GM23338 (cell line): ENCODE results near the gene DPH1. TPM values are rescaled to one million over a fixed set of nuclear protein-coding genes. Genes with fewer than 3 reads are reported as not detected.
A peak's percentile ranks its signal among the peaks of the same experiment; 100 is the strongest.

Experiments used
- ATAC-seq: fragments of 200-7000 bp; cut with Tn5 transposase; 3 replicates; pipeline ENCODE4 v1.9.1; 2020
- DNase-seq: peaks from one replicate; pipeline ENCODE4 v3.0.0-alpha.2; 2015; ENCODE audit warnings: low spot score
- H2AFZ ChIP-seq: fragments of 200-600 bp; sonication (generic); 2 replicates; pipeline ENCODE4 v1.8.0; 2016; ENCODE audit warnings: antibody characterized with exemption, mild to moderate bottlenecking, moderate library complexity
- H3F3A ChIP-seq: fragments of 200-600 bp; sonication (generic); replicated peaks from 2 replicates; pipeline ENCODE4 v1.8.0; 2017; ENCODE audit warnings: antibody characterized with exemption, mixed run types, low read depth
- H3K27ac ChIP-seq: fragments of 200-600 bp; sonication (generic); 2 replicates; pipeline ENCODE4 v1.6.1; 2016; ENCODE audit warnings: low read depth
- H3K27me3 ChIP-seq: fragments of 200-600 bp; sonication (generic); 2 replicates; pipeline ENCODE4 v1.8.0; 2016; ENCODE audit warnings: mild to moderate bottlenecking, mixed run types, moderate library complexity; ENCODE audit not compliant: insufficient read depth
- H3K36me3 ChIP-seq: fragments of 200-600 bp; sonication (generic); 2 replicates; pipeline ENCODE4 v1.8.0; 2016; ENCODE audit warnings: mild to moderate bottlenecking; ENCODE audit not compliant: insufficient read depth
- H3K4me1 ChIP-seq: fragments of 200-600 bp; sonication (generic); 2 replicates; pipeline ENCODE4 v1.8.0; 2016; ENCODE audit warnings: mild to moderate bottlenecking, moderate library complexity; ENCODE audit not compliant: insufficient read depth
- H3K4me2 ChIP-seq: fragments of 200-600 bp; sonication (generic); 2 replicates; pipeline ENCODE4 v1.7.1; 2017; ENCODE audit warnings: mixed run types
- H3K4me3 ChIP-seq: fragments of 200-600 bp; sonication (generic); 2 replicates; pipeline ENCODE4 v1.6.1; 2016; ENCODE audit warnings: mixed run types
- H3K79me2 ChIP-seq: fragments of 200-600 bp; sonication (generic); replicated peaks from 2 replicates; pipeline ENCODE4 v1.8.0; 2017; ENCODE audit warnings: mild to moderate bottlenecking; ENCODE audit not compliant: insufficient read depth
- H3K9me2 ChIP-seq: fragments of 200-600 bp; sonication (generic); 2 replicates; pipeline ENCODE4 v1.8.0; 2017; ENCODE audit not compliant: insufficient read depth
- H4K20me1 ChIP-seq: fragments of 200-600 bp; sonication (generic); replicated peaks from 2 replicates; pipeline ENCODE4 v1.8.0; 2017; ENCODE audit warnings: mild to moderate bottlenecking; ENCODE audit not compliant: insufficient read depth
- H3K27ac Mint-ChIP-seq: 2 replicates; pipeline ENCODE4 v1.8.0; 2020; ENCODE audit warnings: inconsistent platforms, mild to moderate bottlenecking, moderate library complexity, mixed read lengths
- H3K27me3 Mint-ChIP-seq: 3 replicates; pipeline ENCODE4 v1.8.0; 2022; ENCODE audit warnings: low read depth, mild to moderate bottlenecking, moderate library complexity, mixed read lengths, inconsistent platforms; ENCODE audit not compliant: insufficient read depth, poor library complexity
- H3K36me3 Mint-ChIP-seq: 3 replicates; pipeline ENCODE4 v1.8.0; 2021; ENCODE audit warnings: low read depth, mild to moderate bottlenecking, inconsistent platforms, moderate library complexity, mixed read lengths
- H3K4me1 Mint-ChIP-seq: 3 replicates; pipeline ENCODE4 v1.8.0; 2020; ENCODE audit warnings: mild to moderate bottlenecking, inconsistent platforms, mixed read lengths
- H3K4me3 Mint-ChIP-seq: 3 replicates; pipeline ENCODE4 v1.8.0; 2021; ENCODE audit warnings: moderate library complexity, mild to moderate bottlenecking, inconsistent platforms, mixed read lengths
- H3K9me3 Mint-ChIP-seq: 3 replicates; pipeline ENCODE4 v1.8.0; 2020; ENCODE audit warnings: moderate library complexity, mild to moderate bottlenecking, inconsistent platforms, mixed read lengths
- CREB1 ChIP-seq: fragments of 250-450 bp; sonication (Bioruptor Pico); IDR thresholded peaks from 2 replicates; pipeline ENCODE4 v1.5.0; 2020; ENCODE audit warnings: low read depth, mild to moderate bottlenecking, moderate library complexity
- CTCF ChIP-seq, 2 experiments: fragments of 200-600 bp in 1 of 2; sonication (generic) in 1 of 2; conservative IDR thresholded peaks; 2 replicates each; pipeline versions ENCODE4 v1.5.1 to v1.6.1; 2016 to 2017; ENCODE audit warnings: antibody characterized with exemption in 2 of 2, low read depth in 2 of 2, mild to moderate bottlenecking in 2 of 2, moderate library complexity in 1 of 2
- EZH2 ChIP-seq: fragments of 200-600 bp; sonication (generic); IDR thresholded peaks from one replicate; pipeline ENCODE4 v1.8.0; 2017; ENCODE audit warnings: antibody characterized with exemption, mild to moderate bottlenecking, low read depth; ENCODE audit not compliant: unreplicated experiment
- EZH2phosphoT487 ChIP-seq: fragments of 200-600 bp; sonication (generic); IDR thresholded peaks from one replicate; pipeline ENCODE4 v1.8.1; 2018; ENCODE audit warnings: antibody characterized with exemption; ENCODE audit not compliant: unreplicated experiment
- NANOG ChIP-seq: IDR thresholded peaks from 2 replicates; pipeline ENCODE4 v1.6.1; 2016; ENCODE audit warnings: antibody characterized with exemption, borderline replicate concordance
- POLR2AphosphoS5 ChIP-seq: IDR thresholded peaks from 2 replicates; pipeline ENCODE4 v1.6.1; 2016; ENCODE audit warnings: antibody characterized with exemption, low read depth
- STAT1 ChIP-seq: IDR thresholded peaks from one replicate; pipeline ENCODE4 v1.6.1; 2016; ENCODE audit warnings: antibody characterized with exemption; ENCODE audit not compliant: unreplicated experiment
- ZNF114 ChIP-seq: fragments of 250-450 bp; sonication (Bioruptor Pico); IDR thresholded peaks from 2 replicates; pipeline ENCODE4 v1.5.0; 2020; ENCODE audit warnings: mild to moderate bottlenecking, moderate library complexity
- ZNF331 ChIP-seq: fragments of 250-450 bp; sonication (Bioruptor Pico); IDR thresholded peaks from 2 replicates; pipeline ENCODE4 v1.5.0; 2020; ENCODE audit warnings: low read depth, mild to moderate bottlenecking, moderate library complexity
- polyA plus RNA-seq: library from polyadenylated mRNA; unstranded; fragments of >200 nt; fragmentation: Nextera tagmentation; extraction: Ambion mirVana; gene quantifications from 2 replicates; pipeline ENCODE4 v1.2.1, GENCODE V29; 2016
- total RNA-seq: library from RNA; depleted of rRNA; stranded (reverse); fragments of >200 nt; shearing (Covaris generic); gene quantifications from 2 replicates; pipeline ENCODE4 v1.2.3, GENCODE V29; 2014

Gene DPH1
- total and polyA plus RNA-seq, 2 experiments from 2014 or later, result 11.8 to 28.2 TPM

- DNase-seq, result peak; percentile 82
- Mint-ChIP-seq H3K9me3 (no peaks in the 10 kb centered on the region; the same call in 2 of the 3 replicates), H3K36me3 (no peaks in the 10 kb centered on the region), H3K4me3 (peak within 1 kb of the TSS; percentile 57), H3K27ac (no peak within 1 kb of the TSS), H3K27me3 (peaks cover 64% of the 10 kb centered on the region), H3K4me1 (peaks cover 3% of the 10 kb centered on the region; the same call in 2 of the 3 replicates)
- Histone ChIP-seq H4K20me1 (no peaks in the 10 kb centered on the region; the same call in 1 of the 2 replicates), H3K4me1 (peaks cover 10% of the 10 kb centered on the region), H3F3A (peaks cover 9% of the 10 kb centered on the region; the same call in 1 of the 2 replicates), H3K27ac (no peak within 1 kb of the TSS), H3K36me3 (no peaks in the 10 kb centered on the region), H3K9me2 (no peaks in the 10 kb centered on the region), H2AFZ (no peak within 1 kb of the TSS), H3K27me3 (peaks cover 93% of the 10 kb centered on the region), H3K79me2 (no peaks in the 10 kb centered on the region), H3K4me2 (peak within 1 kb of the TSS; percentile 81), H3K4me3 (peak within 1 kb of the TSS; percentile 59)
- ATAC-seq, result peak; percentile 39
- TF ChIP-seq CREB1 (0 out of 2 replicates have a peak, but pooled peaks have one; percentile 4), STAT1 (no peak), POLR2AphosphoS5 (no peak), EZH2 (peak; percentile 52), EZH2phosphoT487 (no peak), NANOG (no peak), ZNF114 (CRISPR knock-in tag) (no peak), CTCF (conservative IDR thresholded peaks at IDR 0.05; ENCODE audit: low read depth in 2 of 2) (peak; percentile 55 to 85)
Observed at GRCh38 chr17:2054512-2055291, 24.7 kb downstream of the DPH1 start, which contains the start of gene HIC1. TSS of gene HIC1 (plus strand) at chr17:2055103. CDS start at chr17:2056691, 1,588 bp downstream.

GRCh38 chr17:2055292-2056205, 25.6 kb downstream of the DPH1 start:
- H3K4me1 Mint-ChIP-seq, result peaks cover 4% of the 10 kb centered on the region; the same call in 2 of the 3 replicates
- Histone ChIP-seq H3K9me2 (no peaks in the 10 kb centered on the region), H4K20me1 (no peaks in the 10 kb centered on the region; the same call in 1 of the 2 replicates), H3F3A (peaks cover 12% of the 10 kb centered on the region; the same call in 1 of the 2 replicates), H2AFZ (no peak overlapping the region), H3K4me1 (peaks cover 12% of the 10 kb centered on the region), H3K27me3 (peaks cover 96% of the 10 kb centered on the region), H3K79me2 (no peaks in the 10 kb centered on the region), H3K27ac (no peak overlapping the region), H3K4me2 (peak overlapping the region; percentile 81), H3K4me3 (peak overlapping the region; percentile 59), H3K36me3 (no peaks in the 10 kb centered on the region)
- DNase-seq (no peak), ATAC-seq (no peak)
- H3K4me3 Mint-ChIP-seq, result no peak overlapping the region; the same call in 2 of the 3 replicates
- H3K27ac Mint-ChIP-seq, result no peak overlapping the region
- H3K9me3 Mint-ChIP-seq, result no peaks in the 10 kb centered on the region; the same call in 2 of the 3 replicates
- H3K36me3 Mint-ChIP-seq, result peaks cover under 1% of the 10 kb centered on the region; the same call in 2 of the 3 replicates
- H3K27me3 Mint-ChIP-seq, result peaks cover 72% of the 10 kb centered on the region
- TF ChIP-seq EZH2, result peak; percentile 53
- TF ChIP-seq ZNF331 (CRISPR knock-in tag), result no peak
